ENCODE measurements around the gene FRMD7.

DNA sequence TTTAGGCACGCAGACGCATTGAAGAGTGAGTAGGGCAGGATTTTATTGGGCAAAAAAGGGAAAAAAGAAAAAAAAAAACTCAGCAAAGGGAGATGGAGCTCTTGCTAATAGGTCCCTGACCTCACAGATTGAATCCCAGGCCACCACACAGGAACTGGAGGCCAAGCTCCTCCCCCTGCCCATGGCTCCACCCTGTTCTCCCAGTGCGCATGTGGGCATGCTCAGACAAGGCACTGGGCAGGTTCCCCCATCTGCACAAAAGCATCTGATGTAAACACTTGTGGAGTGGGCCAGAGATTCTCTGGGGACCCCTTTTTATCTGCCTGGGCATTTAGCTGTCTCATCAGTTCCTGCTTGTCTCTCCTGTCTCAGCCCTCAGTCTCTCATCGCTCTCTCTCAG lies 9.5 kb downstream of the FRMD7 start:
- TF ChIP-seq, protein P1, sequence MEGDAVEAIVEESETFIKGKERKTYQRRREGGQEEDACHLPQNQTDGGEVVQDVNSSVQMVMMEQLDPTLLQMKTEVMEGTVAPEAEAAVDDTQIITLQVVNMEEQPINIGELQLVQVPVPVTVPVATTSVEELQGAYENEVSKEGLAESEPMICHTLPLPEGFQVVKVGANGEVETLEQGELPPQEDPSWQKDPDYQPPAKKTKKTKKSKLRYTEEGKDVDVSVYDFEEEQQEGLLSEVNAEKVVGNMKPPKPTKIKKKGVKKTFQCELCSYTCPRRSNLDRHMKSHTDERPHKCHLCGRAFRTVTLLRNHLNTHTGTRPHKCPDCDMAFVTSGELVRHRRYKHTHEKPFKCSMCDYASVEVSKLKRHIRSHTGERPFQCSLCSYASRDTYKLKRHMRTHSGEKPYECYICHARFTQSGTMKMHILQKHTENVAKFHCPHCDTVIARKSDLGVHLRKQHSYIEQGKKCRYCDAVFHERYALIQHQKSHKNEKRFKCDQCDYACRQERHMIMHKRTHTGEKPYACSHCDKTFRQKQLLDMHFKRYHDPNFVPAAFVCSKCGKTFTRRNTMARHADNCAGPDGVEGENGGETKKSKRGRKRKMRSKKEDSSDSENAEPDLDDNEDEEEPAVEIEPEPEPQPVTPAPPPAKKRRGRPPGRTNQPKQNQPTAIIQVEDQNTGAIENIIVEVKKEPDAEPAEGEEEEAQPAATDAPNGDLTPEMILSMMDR (IDR thresholded peaks at IDR 0.05 in 4 of 5, conservative IDR thresholded peaks at IDR 0.05 in 1 of 5), result no peak
- TF ChIP-seq POLR2A (IDR thresholded peaks at IDR 0.05), result no peak
